ENCODE measurements around the gene FNDC3B.

GRCh38 chr3:172191629-172192028, 152.3 kb downstream of the FNDC3B start:
- TF ChIP-seq CTCF (IDR thresholded peaks at IDR 0.05) (no peak), EZH2 (IDR thresholded peaks at IDR 0.05) (no peak), EZH2phosphoT487 (IDR thresholded peaks at IDR 0.05) (no peak)

Measured in neural progenitor cell (in vitro differentiated cells).